ENCODE results near the gene LSP1.

The LSP1 gene

DNA sequence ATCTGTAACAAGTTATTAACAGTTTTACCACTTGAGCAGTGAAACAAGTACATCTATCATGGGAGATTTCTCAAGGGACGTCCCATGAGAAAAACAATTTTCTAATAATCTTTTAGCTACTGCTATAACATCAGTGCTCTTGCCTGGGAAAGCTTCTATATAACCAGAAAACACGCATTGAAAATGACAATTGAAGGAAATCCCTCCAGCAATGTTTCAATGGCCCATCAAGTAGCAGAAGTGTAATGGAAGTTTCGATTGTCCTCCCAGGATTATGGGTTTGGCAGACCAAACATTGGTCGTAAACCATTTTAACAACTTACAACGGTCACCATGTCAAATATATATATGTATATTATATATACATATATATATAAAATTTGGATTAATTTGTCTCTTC is 46.8 kb downstream of the LSP1 start:
- TF ChIP-seq, protein P1, sequence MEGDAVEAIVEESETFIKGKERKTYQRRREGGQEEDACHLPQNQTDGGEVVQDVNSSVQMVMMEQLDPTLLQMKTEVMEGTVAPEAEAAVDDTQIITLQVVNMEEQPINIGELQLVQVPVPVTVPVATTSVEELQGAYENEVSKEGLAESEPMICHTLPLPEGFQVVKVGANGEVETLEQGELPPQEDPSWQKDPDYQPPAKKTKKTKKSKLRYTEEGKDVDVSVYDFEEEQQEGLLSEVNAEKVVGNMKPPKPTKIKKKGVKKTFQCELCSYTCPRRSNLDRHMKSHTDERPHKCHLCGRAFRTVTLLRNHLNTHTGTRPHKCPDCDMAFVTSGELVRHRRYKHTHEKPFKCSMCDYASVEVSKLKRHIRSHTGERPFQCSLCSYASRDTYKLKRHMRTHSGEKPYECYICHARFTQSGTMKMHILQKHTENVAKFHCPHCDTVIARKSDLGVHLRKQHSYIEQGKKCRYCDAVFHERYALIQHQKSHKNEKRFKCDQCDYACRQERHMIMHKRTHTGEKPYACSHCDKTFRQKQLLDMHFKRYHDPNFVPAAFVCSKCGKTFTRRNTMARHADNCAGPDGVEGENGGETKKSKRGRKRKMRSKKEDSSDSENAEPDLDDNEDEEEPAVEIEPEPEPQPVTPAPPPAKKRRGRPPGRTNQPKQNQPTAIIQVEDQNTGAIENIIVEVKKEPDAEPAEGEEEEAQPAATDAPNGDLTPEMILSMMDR (IDR thresholded peaks at IDR 0.05; ENCODE audit: insufficient read depth, low read depth, low read length, missing control alignments): no peak
- no peak for DNase-seq (ENCODE audit: low read depth)
- no peak overlapping the region for H3K4me3 ChIP-seq (ENCODE audit: low read length)

DNA sequence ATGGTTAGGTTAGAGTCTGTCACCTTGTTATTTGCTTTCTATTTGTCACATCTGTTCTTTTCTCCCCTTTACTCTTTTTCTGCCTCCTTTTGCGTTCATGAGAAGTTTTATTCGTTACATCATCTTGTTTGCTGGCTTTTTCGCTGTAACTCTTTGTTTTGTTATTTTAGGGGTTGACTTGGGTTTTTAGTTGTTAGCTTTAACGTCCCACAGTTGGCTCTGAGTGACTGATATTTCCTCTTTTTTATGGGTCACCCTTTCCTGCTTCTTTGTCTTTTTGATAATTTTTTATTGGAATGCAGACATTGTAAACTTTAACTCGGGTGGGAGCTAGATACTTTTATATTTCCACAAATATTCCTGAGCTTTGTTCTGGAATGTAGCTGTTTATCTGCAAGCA is 53.3 kb downstream of the LSP1 start:
- no peak overlapping the region for H3K4me3 ChIP-seq (ENCODE audit: low read length)
- no peak for DNase-seq (ENCODE audit: low read depth)
- TF ChIP-seq, protein P1 (IDR thresholded peaks at IDR 0.05; ENCODE audit: insufficient read depth, low read depth, low read length, missing control alignments): no peak

DNA sequence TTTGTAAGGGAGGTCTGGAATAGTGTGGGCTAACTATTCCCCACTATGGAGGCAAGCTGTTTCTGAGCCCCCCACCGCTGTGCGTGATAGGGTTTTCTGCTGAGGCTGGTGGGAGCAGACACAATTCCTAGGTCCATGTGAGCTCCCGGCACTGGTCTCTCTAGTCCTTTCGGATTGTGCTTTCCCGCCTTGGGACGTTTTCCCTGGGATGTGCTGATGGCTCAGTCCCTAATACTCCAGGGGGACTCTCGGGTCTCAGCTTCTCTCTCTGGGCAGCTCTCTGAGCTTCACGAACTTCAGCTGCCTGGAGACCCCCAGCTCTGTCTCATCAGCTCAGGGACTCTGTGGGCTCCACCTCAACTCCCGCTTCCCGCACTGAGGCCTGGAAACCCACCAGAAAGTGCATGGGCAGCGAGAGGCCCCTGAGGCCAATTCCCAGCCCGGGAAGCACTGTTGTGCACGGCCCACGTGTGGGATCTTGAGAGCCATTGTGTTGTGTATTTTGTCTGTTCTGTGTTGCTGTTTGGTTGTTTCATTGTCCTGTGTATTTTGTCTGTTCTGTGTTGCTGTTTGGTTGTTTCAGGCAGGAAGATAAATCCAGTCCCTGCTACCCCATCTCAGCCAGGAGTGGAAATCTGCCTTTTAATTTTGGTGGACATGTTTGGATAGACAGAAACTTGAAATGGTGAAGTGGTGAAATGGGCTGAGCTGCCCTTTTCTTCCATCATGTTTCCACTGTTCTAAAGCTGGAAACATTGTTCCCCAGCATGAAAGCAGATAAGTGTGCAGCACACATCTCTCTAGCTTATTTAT is 53.9 kb downstream of the LSP1 start:
- H3K4me3 ChIP-seq (ENCODE audit: low read length): no peak overlapping the region
- DNase-seq (ENCODE audit: low read depth): no peak
- TF ChIP-seq, protein P1 (IDR thresholded peaks at IDR 0.05; ENCODE audit: insufficient read depth, low read depth, low read length, missing control alignments): no peak

DNA sequence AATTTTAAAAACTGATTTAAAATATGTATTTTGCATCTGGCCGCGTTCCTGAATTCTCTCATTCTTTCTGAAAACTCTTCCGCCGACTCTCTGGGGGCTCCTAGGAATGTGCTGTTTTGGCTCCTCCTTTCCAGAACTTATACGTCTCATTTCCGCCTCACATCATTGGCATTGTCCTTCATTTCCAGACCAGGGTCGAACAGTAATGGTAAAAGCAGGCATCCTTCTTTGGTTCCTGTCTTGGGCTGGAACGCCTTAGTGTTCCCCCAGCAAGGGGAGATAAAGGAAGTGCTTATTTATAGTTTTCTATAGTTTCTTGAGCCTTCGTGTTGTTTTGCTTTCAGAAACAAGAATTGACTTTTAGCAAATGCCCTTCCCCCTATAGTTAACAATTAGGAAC is 55.7 kb downstream of the LSP1 start:
- no peak overlapping the region for H3K4me3 ChIP-seq (ENCODE audit: low read length)
- DNase-seq (ENCODE audit: low read depth): no peak
- TF ChIP-seq, protein P1 (IDR thresholded peaks at IDR 0.05; ENCODE audit: insufficient read depth, low read depth, low read length, missing control alignments): no peak

DNA sequence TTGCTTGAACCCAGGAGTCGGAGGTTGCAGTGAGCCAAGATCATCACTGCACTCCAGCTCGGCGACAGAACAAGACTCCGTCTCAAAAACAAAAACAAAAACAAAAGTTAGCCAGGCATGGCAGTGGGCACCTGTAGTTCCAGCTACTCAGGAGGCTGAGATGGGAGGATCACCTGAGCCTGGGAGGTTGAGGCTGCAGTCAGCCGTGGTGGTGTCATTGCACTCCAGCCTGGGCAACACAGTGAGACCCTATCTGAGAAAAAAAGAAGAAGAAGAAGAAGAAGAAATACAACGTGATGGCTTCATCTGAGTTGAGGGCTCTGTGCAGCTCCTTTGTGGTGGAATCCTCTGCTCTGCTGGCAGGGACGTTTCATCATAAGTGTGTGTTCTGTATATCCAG is 56.6 kb downstream of the LSP1 start:
- TF ChIP-seq, protein P1 (IDR thresholded peaks at IDR 0.05; ENCODE audit: insufficient read depth, low read depth, low read length, missing control alignments): no peak
- H3K4me3 ChIP-seq (ENCODE audit: low read length): no peak overlapping the region
- no peak for DNase-seq (ENCODE audit: low read depth)

DNA sequence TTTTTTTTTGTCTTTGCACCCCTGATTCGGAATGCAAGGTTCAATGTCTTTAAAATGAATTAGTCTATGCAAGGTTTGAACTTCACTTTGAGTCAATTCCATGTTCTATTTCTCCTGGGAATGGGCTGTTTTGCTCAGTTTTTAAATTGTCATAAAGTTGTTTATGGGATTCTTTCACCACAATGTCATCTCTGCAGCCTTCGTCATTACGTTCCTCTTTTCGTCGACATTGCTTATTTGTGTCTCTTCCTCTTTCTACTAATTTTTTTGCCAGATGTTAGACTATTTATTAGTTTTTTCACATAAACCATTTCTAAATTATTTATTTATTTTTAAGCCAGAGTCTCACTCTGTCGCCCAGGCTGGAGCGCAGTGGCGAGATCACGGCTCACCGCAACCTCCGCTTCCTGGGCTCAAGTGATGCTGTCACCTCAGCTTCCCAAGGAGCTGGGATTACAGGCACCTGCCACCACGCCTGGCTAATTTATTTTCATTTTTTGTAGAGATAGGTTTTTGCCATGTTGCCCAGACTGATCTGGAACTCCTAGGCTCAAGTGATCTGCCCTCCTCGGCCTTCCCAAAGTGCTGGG is 59.5 kb downstream of the LSP1 start:
- H3K4me3 ChIP-seq (ENCODE audit: low read length): no peak overlapping the region
- no peak for DNase-seq (ENCODE audit: low read depth)
- TF ChIP-seq, protein P1 (IDR thresholded peaks at IDR 0.05; ENCODE audit: insufficient read depth, low read depth, low read length, missing control alignments): no peak

Data from epithelial cell of esophagus (primary cell).